NCI-H82 treated with DMSO at 0.1 percent for 48 hours (cell line): Measurements from ENCODE around the gene ZNF213.
"Not testable (repeated sequence)": the region's sequence is repeated elsewhere in the genome, so short reads cannot be mapped to it uniquely, and the experiment has no call there.

Source experiments
- DNase-seq: peaks from one replicate; lab custom pipeline; 2025; ENCODE audit not compliant: unreplicated experiment; lab: John Stamatoyannopoulos, UW

The ZNF213 gene

DNA sequence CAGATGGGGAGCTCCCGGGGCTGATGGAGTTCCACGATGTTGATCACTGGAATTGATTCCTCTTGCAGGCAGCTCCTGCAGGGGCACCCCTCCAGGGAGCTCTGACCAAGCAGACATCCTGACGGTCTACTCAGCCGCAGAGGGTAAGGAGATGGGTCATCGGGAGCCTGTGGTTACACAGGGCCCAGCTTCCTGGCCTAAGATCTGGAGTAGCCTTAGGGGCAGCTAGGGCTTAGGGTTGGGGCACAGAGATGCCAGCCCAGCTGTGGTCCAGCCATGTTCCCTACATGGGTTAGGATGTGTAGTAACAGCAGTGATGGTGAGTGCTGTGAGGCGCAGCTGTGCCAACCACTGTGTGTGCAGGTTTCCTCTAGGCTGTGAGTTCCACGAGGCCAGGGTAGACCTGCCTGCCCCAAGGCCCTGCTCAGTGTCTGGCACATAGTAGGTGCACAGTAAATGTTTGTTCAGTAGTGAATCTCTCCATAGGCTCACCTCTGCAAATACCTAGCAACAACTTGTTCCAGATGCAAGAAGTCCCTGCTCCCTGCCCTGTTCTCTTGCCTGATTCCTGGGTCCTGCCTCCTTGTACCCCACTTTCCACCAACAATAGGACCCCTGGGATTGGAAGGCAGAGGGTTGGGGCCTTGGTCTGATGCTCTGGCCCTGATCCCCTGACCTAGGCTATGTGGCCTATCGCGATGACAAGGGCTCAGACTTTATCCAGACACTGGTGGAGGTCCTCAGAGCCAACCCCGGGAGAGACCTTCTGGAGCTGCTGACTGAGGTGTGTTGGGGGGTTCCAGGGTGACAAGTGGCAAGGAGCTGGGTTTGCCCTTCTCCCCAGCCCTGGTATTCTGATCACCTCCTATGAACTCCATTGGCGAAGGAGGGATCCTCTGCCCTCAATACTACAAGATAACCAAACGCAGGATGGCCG, 13.7 kb downstream of the ZNF213 start:
- no peak for DNase-seq

DNA sequence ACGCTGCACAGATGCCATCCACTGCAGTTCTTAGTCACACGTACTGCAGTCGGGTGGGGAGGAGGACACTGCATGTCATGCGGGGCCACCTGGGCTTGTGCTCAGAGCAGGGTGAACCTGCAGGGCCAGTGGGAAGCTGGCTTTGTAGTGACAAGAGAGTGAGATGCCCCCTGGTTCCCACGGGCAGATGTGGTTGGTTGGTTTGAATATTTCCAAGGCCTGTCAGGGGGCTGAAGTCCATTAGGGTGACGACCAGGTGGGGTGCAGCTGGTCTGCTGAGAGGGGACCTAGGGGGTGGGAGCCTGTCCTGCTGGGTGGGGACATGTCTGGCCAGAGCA, 14.3 kb downstream of the ZNF213 start:
- DNase-seq: no peak

- peak; percentile 16 for DNase-seq
Measured at GRCh38 chr16:3149630-3150345, 15.0 kb downstream of the ZNF213 start.

- DNase-seq: peak; percentile 85
Measured at GRCh38 chr16:3150346-3151218, 15.8 kb downstream of the ZNF213 start.

- no peak for DNase-seq
Measured at GRCh38 chr16:3152027-3152276, 17.1 kb downstream of the ZNF213 start.

DNA sequence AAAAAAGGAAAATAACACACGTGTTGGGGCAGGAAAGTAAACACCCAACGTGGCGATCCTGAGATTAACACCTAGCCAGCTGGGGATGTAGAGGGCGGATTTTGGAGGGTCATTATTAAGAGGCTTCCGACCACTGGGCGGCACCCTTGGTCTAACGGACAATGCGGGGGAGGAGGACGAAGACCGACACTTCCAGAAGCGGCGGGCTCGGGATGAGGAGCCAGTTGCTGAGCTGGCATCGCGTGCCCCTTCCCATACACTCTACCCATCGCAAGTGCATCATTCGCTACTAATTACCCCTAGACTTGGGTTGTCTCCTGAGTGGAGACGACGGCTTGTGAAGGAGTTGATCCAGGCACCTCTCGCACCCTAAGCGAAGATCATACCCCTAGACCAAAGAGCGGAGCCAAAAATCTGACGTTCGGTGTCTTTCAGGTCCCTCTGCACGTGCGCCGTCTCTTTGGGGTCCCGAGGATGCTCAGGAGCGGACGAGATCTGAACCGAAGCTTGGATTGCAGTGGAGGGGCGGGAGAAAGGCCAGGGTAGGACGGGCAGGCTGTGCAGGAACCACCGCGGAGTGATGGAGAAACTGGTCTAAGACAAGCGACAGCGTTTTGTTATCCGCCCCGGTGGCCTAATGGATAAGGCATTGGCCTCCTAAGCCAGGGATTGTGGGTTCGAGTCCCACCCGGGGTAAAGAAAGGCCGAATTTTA, 17.6 kb downstream of the ZNF213 start:
- peak; percentile 88 for DNase-seq

GRCh38 chr16:3152991-3153368, 18.2 kb downstream of the ZNF213 start:
- no peak for DNase-seq

DNA sequence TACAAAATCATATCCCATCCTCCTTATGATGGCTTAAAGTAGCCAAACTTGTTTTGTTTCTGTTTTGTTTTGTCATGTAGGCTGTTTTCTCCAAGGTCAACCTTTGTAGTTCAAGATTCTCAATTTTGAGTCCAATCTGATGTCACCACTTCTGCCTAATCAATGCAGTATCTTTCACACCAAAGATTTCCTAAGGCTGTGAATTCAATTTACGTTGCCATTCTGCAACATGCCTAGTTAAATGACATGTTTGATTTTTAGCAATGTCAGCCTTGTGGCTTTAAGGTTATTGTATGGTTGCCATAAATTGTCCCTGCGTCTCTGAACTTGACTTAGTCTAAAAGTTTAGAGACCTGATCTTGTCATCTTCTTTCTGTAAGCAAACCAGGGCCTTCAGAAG, 20.4 kb downstream of the ZNF213 start:
- DNase-seq: no peak

GRCh38 chr16:3155972-3156371, 21.1 kb downstream of the ZNF213 start:
- DNase-seq: no peak

GRCh38 chr16:3157229-3158025, 22.6 kb downstream of the ZNF213 start:
- DNase-seq: peak; percentile 74

DNA sequence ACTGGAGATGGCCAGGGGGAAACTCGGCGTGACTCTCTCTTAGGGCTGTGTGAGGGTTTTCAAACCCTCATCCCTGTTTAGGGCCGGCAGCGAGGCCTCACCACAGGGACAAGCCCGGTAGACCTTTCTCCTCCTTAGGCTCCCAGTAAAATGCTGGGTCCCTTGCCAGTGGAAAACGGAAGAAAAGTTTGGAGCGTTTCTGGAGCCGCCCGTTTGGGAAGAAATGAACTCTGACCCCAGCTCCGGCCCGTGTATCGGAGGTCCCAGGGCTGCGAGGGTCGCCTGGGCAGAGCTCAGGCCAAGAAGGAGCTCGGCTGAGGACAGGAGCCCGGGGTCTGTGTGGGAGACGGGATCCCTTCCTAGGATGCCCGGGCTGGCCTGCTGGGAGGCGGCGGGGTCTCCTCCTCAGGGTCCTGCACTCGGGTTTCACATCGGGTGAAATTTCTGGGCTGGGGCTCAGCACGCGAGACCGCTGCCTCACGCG, 23.2 kb downstream of the ZNF213 start:
- DNase-seq: no peak

DNA sequence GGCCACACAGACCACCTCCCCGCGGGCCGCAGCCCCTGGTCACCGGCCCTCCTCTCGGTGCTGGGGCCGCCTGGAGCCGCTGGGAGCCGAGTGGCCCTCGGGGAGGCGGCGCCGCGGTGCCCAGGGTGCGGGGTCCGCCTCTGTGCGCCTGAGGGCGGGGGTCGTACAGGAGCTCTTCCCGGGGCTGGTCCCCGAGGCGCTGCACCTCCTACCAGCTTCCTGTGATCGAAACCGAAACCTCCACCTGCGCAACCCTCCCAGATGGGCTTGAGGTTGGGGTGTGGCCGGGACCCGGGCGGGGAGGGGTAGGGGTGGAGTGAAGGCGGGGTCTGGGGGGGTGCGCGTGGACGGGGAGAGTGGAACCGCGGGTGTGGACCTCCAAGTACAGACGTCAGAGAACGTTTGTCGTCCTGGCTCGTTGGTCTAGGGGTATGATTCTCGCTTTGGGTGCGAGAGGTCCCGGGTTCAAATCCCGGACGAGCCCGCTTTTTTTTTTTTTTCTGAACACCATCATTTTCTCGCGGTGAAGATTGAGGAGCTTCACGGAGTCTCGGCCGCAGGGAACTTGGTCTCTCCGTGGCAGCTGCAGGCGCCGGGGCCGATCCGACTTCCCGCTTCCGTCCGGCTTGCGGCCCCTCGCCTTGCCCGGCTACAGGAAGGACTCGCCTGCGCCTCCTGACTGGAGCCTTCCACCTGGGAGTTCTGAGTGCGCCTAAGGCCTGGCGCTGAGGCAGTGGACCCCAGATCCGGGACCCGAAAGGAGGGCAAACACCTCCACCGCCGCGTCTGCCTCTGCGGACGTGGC, 23.9 kb downstream of the ZNF213 start:
- peak; percentile 74 for DNase-seq

DNA sequence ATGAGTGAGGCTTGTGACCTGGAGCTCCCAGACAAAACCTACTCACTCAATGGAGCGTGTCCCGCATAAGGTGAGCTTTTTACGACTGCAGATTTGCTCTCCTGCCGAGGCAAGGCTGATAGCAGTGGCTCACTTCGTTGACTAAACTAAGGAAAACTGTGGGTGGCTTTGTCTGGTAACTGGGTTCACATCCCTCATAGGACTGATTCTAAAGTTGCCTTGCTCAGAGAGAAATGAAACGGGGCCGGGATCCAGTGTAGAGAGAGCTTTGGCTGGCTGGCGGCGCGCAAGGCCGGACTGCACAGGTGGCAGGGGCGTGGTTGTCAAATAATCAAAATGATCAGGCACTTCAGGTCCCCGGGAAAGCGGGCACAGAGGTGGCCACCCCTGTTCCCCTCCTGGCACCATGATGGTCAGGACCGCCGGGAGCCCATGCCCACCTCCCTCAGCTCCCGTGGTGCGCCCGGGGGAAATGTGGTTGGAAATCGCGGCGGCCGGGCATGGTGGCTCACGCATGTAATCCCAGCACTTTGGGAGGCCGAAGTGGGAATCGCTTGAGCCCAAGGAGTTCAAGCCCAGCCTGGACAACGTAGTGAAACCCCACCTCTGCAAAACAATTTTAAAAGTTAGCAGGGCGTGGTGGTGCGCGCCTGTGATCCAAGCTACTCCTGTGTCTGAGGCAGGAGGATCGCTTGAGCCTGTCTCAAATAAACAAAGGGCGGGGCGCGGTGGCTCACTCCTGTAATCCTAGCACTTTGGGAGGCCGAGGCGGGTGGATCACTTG, 26.6 kb downstream of the ZNF213 start:
- no peak for DNase-seq

DNA sequence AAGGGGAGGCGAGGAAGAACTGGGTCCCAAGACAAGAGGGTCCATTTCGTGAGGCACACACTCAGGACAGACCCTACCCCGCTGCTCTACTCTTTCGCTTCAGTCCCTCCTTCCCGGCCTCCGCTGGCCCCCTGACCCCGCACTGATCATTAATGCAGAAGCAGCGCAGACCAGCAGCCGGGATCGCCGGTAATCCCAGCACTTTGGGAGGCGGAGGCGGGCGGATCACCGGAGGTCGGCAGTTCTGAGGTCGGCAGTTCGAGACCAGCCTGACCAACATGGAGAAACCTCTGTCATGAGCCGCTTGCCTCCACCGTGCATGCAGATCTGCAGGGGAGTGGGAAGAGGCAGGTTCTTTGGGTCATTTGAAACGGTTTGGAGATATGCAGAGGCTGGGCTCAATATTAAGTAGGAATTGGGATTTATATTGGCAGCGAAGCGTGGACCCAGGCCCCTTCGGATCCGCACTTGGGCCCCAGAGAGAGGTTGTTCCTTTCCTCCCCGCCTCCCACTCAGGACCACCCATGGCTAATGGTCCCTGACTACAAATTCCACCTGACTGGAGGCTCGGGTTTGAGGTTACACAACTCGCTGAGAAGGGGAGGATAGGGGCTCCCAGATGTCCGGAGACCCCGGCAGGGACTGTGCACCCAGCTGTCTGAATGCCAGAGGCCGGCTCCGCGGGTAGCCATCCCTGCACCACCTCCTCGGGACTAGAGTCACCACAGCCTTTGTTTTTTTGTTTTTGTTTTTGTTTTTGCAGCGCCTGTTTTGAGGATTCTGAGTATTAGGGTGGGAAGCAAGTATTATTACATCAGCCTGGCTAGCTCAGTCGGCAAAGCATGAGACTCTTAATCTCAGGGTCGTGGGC, 29.5 kb downstream of the ZNF213 start:
- no peak for DNase-seq

- DNase-seq: no peak
Measured at GRCh38 chr16:3165111-3165822, 30.4 kb downstream of the ZNF213 start.

GRCh38 chr16:3166505-3166886, 31.7 kb downstream of the ZNF213 start:
- DNase-seq: no peak

DNA sequence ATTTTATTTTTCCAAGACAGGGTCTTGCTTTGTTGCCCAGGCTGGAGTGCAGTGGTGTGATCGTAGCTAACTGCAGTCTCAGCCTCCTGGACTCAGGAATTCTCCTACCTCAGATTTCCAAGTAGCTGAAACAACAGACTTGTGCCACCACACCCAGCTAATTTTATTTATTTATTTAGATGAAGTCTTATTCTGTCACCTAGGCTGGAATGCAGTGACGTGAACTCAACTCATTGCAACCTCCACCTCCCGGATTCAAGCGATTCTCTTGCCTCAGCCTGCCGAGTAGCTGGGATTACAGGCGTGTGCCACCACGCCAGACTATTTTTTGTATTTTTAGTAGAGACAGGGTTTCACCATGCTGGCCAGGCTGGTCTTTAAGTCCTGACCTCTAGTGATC, 33.9 kb downstream of the ZNF213 start:
- DNase-seq: not testable (repeated sequence)
